ENCODE results near the gene ZNF189.

DNA sequence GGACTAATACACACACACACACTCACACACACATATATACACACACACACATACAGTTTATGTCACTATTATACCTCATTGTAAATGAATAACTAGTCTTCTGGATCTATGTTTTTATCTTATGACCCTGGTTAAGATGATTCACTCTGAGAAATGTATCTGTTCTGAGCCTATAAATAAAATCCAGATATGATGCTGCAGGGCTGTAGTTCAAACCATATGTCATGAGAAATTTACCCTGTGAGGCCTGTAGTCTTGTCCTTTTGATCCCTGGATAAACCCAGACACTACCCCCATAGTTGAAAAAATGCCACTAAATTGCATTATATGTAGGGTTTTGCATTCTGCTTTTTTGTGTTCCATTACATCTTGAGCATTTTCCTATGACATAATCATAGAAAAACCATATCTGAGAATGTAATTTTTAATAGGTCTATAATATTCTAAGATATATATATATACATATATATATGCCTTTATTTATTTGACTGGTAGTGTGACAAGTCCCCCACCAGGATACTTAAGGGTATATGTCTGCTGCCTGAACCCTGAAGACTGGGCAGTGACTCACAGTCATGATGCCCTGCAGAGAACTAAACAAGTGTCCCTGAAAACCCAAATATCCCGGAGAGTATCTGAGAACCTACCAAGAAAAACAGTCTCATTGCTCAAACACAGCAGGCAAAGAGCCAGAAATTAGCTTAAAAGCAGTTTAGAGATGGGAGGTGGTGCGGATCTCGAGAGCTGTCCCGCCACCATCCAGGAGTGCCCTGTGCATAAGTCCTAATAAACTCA, 55.3 kb downstream of the ZNF189 start:
- TF ChIP-seq POLR2A (IDR thresholded peaks at IDR 0.05; ENCODE audit: low read depth, low read length): no peak
- TF ChIP-seq RAD21 (IDR thresholded peaks at IDR 0.05; ENCODE audit: low read length): no peak
- no peak for TF ChIP-seq RCOR1 (IDR thresholded peaks at IDR 0.05; ENCODE audit: insufficient replicate concordance, low read length)
- no peak for TF ChIP-seq NFE2L2 (IDR thresholded peaks at IDR 0.05; ENCODE audit: low read depth, low read length)

All from IMR-90 (cell line).